ENCODE data around the gene EGF. TPM values are rescaled to one million over a fixed set of nuclear protein-coding genes. Genes with fewer than 3 reads are reported as not detected.

The EGF gene
- total RNA-seq, 2 donors from 2014 or later = 14.6 to 33.7 TPM

GRCh38 chr4:110009550-110009949 is 96.9 kb downstream of the EGF start:
- H3K27ac ChIP-seq (ENCODE audit: low read depth, low read length) = no peak overlapping the region

GRCh38 chr4:110010797-110011196 is 98.1 kb downstream of the EGF start:
- 91% methylated on average over 4 of the region's 4 CpGs; no CpG with 5 or more reads in 1 of the 2 experiments for WGBS, 2 experiments (ENCODE audit: insufficient coverage in 1 of 2, insufficient read length in 1 of 2)
- Histone ChIP-seq H3K27ac (ENCODE audit: low read depth, low read length) (no peak overlapping the region), H3K36me3 (ENCODE audit: control insufficient read depth, insufficient read depth, low read length) (no peaks in the 10 kb centered on the region), H3K4me1 (ENCODE audit: control insufficient read depth, insufficient read depth, low read length) (peaks cover 4% of the 10 kb centered on the region), H3K9ac (ENCODE audit: extremely low read depth, low read length, poor library complexity, severe bottlenecking) (no peak overlapping the region), H3K9me3 (ENCODE audit: control insufficient read depth, low read length) (no peaks in the 10 kb centered on the region), H3K4me3 (ENCODE audit: low read length) (no peak overlapping the region), H3K27me3 (ENCODE audit: control insufficient read depth, insufficient read depth, low read length, poor library complexity, severe bottlenecking) (no peaks in the 10 kb centered on the region)
- Mint-ChIP-seq H3K9me3 (peaks cover 2% of the 10 kb centered on the region), H3K36me3 (ENCODE audit: low read depth) (peaks cover 5% of the 10 kb centered on the region), H3K27me3 (ENCODE audit: insufficient read depth) (no peaks in the 10 kb centered on the region), H3K4me3 (no peak overlapping the region), H3K4me1 (peaks cover 18% of the 10 kb centered on the region), H3K27ac (no peak overlapping the region)
- TF ChIP-seq CTCF (conservative IDR thresholded peaks at IDR 0.05) = no peak
- no peak for DNase-seq

More at GRCh38 chr4:110009550-110009949, 96.9 kb downstream of the EGF start:
- Mint-ChIP-seq H3K4me1 (peaks cover 20% of the 10 kb centered on the region), H3K27ac (no peak overlapping the region), H3K36me3 (ENCODE audit: low read depth) (peaks cover 5% of the 10 kb centered on the region), H3K4me3 (no peak overlapping the region), H3K27me3 (ENCODE audit: insufficient read depth) (no peaks in the 10 kb centered on the region), H3K9me3 (no peaks in the 10 kb centered on the region)
- WGBS, 2 experiments (ENCODE audit: insufficient coverage in 1 of 2, insufficient read length in 1 of 2) = 94 to 100% methylated on average over 1 to 2 of the region's 2 CpGs
- no peaks in the 10 kb centered on the region for H3K9me3 ChIP-seq (ENCODE audit: control insufficient read depth, low read length)
- no peak overlapping the region for H3K9ac ChIP-seq (ENCODE audit: extremely low read depth, low read length, poor library complexity, severe bottlenecking)
- no peaks in the 10 kb centered on the region for H3K27me3 ChIP-seq (ENCODE audit: control insufficient read depth, insufficient read depth, low read length, poor library complexity, severe bottlenecking)
- no peaks in the 10 kb centered on the region for H3K36me3 ChIP-seq (ENCODE audit: control insufficient read depth, insufficient read depth, low read length)
- TF ChIP-seq CTCF (conservative IDR thresholded peaks at IDR 0.05) = no peak
- DNase-seq = no peak
- no peak overlapping the region for H3K4me3 ChIP-seq (ENCODE audit: low read length)
- H3K4me1 ChIP-seq (ENCODE audit: control insufficient read depth, insufficient read depth, low read length) = peaks cover 4% of the 10 kb centered on the region

- no peak for TF ChIP-seq CTCF (conservative IDR thresholded peaks at IDR 0.05)
- Histone ChIP-seq H3K27ac (ENCODE audit: low read depth, low read length) (no peak overlapping the region), H3K9me3 (ENCODE audit: control insufficient read depth, low read length) (no peaks in the 10 kb centered on the region), H3K4me3 (ENCODE audit: low read length) (no peak overlapping the region), H3K36me3 (ENCODE audit: control insufficient read depth, insufficient read depth, low read length) (no peaks in the 10 kb centered on the region), H3K4me1 (ENCODE audit: control insufficient read depth, insufficient read depth, low read length) (peaks cover 4% of the 10 kb centered on the region), H3K9ac (ENCODE audit: extremely low read depth, low read length, poor library complexity, severe bottlenecking) (no peak overlapping the region), H3K27me3 (ENCODE audit: control insufficient read depth, insufficient read depth, low read length, poor library complexity, severe bottlenecking) (no peaks in the 10 kb centered on the region)
- Mint-ChIP-seq H3K27me3 (ENCODE audit: insufficient read depth) (no peaks in the 10 kb centered on the region), H3K9me3 (peaks cover 7% of the 10 kb centered on the region), H3K4me1 (peaks cover 22% of the 10 kb centered on the region), H3K27ac (no peak overlapping the region), H3K4me3 (no peak overlapping the region), H3K36me3 (ENCODE audit: low read depth) (peaks cover 8% of the 10 kb centered on the region)
- DNase-seq = no peak
- WGBS, 2 experiments (ENCODE audit: insufficient coverage in 1 of 2, insufficient read length in 1 of 2) = 63 to 100% methylated on average over 1 of the region's 1 CpG
Observed at GRCh38 chr4:110012917-110013316, 100.2 kb downstream of the EGF start.

All from endodermal cell (in vitro differentiated cells).